ENCODE results near the gene ZNF541. TPM values are rescaled to one million over a fixed set of nuclear protein-coding genes. Genes with fewer than 3 reads are reported as not detected.

The ZNF541 gene
- total RNA-seq (2022) (not detected in 2 replicates), Bru-seq, nascent RNA (not detected), BruChase-seq, experiment 1, labeled RNA remaining after a 6-hour chase (percentile 3 among the genes with signal in this experiment), BruChase-seq, experiment 2, labeled RNA remaining after a 2-hour chase (percentile 3 among the genes with signal in this experiment)
- long read RNA-seq: 0 reads

- Mint-ChIP-seq H3K27ac (ENCODE audit: low read depth, unreplicated experiment) (no peak within 1 kb of the TSS), H3K4me1 (ENCODE audit: insufficient read depth, unreplicated experiment) (no peaks in the 10 kb centered on the region), H3K9me3 (ENCODE audit: unreplicated experiment) (no peaks in the 10 kb centered on the region), H3K27me3 (ENCODE audit: insufficient read depth, unreplicated experiment) (peaks cover 16% of the 10 kb centered on the region), H3K36me3 (ENCODE audit: insufficient read depth, unreplicated experiment) (no peaks in the 10 kb centered on the region), H3K4me3 (ENCODE audit: unreplicated experiment) (no peak within 1 kb of the TSS)
- TF ChIP-seq CTCF (IDR thresholded peaks at IDR 0.05; ENCODE audit: unreplicated experiment): no peak
- intact Hi-C loops (cut with micrococcal nuclease): no loop called here
- DNase-seq (ENCODE audit: unreplicated experiment): no peak
- POLR2A ChIA-PET: no interaction called here
- no TSS peak for BruUV-seq (replicated peaks)
- CTCF ChIA-PET: interaction anchor here (0.6 kb wide), 1 partner anchor 475 kb away, joined by 3 read pairs; no protein-coding TSS in a partner anchor
These were observed at the start of gene ZNF541 for GRCh38 chr19:47573071-47574026. ZNF541 (minus strand) TSS chr19:47573148; CDS start chr19:47555856, 17,292 bp downstream.

- H3K27me3 Mint-ChIP-seq (ENCODE audit: insufficient read depth, unreplicated experiment): no peaks in the 10 kb centered on the region
- peaks cover 13% of the 10 kb centered on the region for H3K4me1 Mint-ChIP-seq (ENCODE audit: insufficient read depth, unreplicated experiment)
- intact Hi-C loops (cut with micrococcal nuclease): no loop called here
- H3K9me3 Mint-ChIP-seq (ENCODE audit: unreplicated experiment): no peaks in the 10 kb centered on the region
- no peak overlapping the region for H3K27ac Mint-ChIP-seq (ENCODE audit: low read depth, unreplicated experiment)
- peaks cover 16% of the 10 kb centered on the region for H3K36me3 Mint-ChIP-seq (ENCODE audit: insufficient read depth, unreplicated experiment)
- H3K4me3 Mint-ChIP-seq (ENCODE audit: unreplicated experiment): no peak overlapping the region
- POLR2A ChIA-PET: interaction anchor here (0.5 to 1.0 kb wide), 3 partner anchors 9 to 1467 kb away, joined by 3 to 5 read pairs (median 3); no protein-coding TSS in a partner anchor
- CTCF ChIA-PET: interaction anchor here (0.7 kb wide), 1 partner anchor 76 kb away, joined by 3 read pairs; no protein-coding TSS in a partner anchor
- DNase-seq (ENCODE audit: unreplicated experiment): no peak
- TF ChIP-seq CTCF (IDR thresholded peaks at IDR 0.05; ENCODE audit: unreplicated experiment): no peak
- BruUV-seq (replicated peaks): no TSS peak
These were observed 46.8 kb upstream of the ZNF541 start for GRCh38 chr19:47619763-47620162.

GRCh38 chr19:47618771-47619170, 45.8 kb upstream of the ZNF541 start:
- intact Hi-C loops (cut with micrococcal nuclease): no loop called here
- Mint-ChIP-seq H3K36me3 (ENCODE audit: insufficient read depth, unreplicated experiment) (peaks cover 16% of the 10 kb centered on the region), H3K9me3 (ENCODE audit: unreplicated experiment) (no peaks in the 10 kb centered on the region), H3K27me3 (ENCODE audit: insufficient read depth, unreplicated experiment) (no peaks in the 10 kb centered on the region), H3K4me1 (ENCODE audit: insufficient read depth, unreplicated experiment) (peaks cover 9% of the 10 kb centered on the region), H3K4me3 (ENCODE audit: unreplicated experiment) (no peak overlapping the region), H3K27ac (ENCODE audit: low read depth, unreplicated experiment) (no peak overlapping the region)
- CTCF ChIA-PET: interaction anchor here (0.6 kb wide), 1 partner anchor 88 kb away, joined by 3 read pairs; no protein-coding TSS in a partner anchor
- POLR2A ChIA-PET: no interaction called here
- TF ChIP-seq CTCF (IDR thresholded peaks at IDR 0.05; ENCODE audit: unreplicated experiment): no peak
- no peak for DNase-seq (ENCODE audit: unreplicated experiment)
- BruUV-seq (replicated peaks): no TSS peak

GRCh38 chr19:47615714-47616113, 42.8 kb upstream of the ZNF541 start:
- DNase-seq (ENCODE audit: unreplicated experiment): no peak
- TF ChIP-seq CTCF (IDR thresholded peaks at IDR 0.05; ENCODE audit: unreplicated experiment): no peak
- Mint-ChIP-seq H3K27ac (ENCODE audit: low read depth, unreplicated experiment) (no peak overlapping the region), H3K27me3 (ENCODE audit: insufficient read depth, unreplicated experiment) (no peaks in the 10 kb centered on the region), H3K4me3 (ENCODE audit: unreplicated experiment) (no peak overlapping the region), H3K36me3 (ENCODE audit: insufficient read depth, unreplicated experiment) (peaks cover 29% of the 10 kb centered on the region), H3K4me1 (ENCODE audit: insufficient read depth, unreplicated experiment) (peaks cover 17% of the 10 kb centered on the region), H3K9me3 (ENCODE audit: unreplicated experiment) (no peaks in the 10 kb centered on the region)
- BruUV-seq (replicated peaks): no TSS peak
- ChIA-PET POLR2A (no interaction called here), CTCF (no interaction called here)
- intact Hi-C loops (cut with micrococcal nuclease): no loop called here

All from MCF 10A (cell line).